HG03342 (cell line): ENCODE data around the gene DNAJC5.
"Not testable (repeated sequence)": the region's sequence is repeated elsewhere in the genome, so short reads cannot be mapped to it uniquely, and the experiment has no call there.

Source experiments
- ATAC-seq: cut with Tn5 transposase; IDR thresholded peaks from one replicate; pipeline ENCODE4 v1.9.1; 2021; ENCODE audit warnings: mild to moderate bottlenecking, moderate library complexity; ENCODE audit not compliant: unreplicated experiment

DNAJC5 gene

DNA sequence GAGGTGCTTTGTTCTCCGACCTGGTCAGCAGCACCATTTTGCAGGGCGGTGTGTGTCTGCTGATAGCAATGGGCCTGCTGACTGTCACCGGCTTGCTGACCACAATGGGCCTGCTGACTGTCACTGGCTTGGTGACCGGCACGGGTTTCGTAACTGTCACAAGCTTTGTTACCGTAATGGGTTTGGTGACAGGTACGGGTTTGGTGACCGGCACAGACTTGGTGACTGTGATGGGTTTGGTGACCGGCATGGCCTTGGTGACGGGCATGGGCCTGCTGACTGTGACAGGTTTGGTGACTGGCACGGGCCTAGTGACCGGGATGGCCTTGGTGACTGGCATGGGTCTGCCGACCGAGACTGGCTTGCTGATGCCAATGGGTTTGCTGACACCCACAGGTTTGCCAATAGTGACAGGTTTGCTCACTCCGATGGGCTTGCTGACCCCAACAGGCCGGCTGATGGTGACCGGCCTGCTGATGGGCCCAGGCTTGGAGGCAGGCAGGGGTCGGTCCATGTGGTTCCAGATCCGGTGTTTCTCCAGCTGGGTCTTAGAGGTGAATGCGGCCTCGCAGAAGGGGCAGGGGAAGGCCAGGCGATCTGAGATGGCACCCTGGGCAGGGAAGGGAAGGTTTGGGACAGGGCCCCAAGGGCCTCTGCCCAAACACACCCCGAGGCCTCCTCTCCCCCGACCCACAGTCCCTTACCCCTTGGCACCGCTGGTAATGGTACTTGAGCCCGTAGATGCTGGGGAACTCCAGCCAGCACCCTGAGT is 71.4 kb downstream of the DNAJC5 start:
- ATAC-seq, result no peak

DNA sequence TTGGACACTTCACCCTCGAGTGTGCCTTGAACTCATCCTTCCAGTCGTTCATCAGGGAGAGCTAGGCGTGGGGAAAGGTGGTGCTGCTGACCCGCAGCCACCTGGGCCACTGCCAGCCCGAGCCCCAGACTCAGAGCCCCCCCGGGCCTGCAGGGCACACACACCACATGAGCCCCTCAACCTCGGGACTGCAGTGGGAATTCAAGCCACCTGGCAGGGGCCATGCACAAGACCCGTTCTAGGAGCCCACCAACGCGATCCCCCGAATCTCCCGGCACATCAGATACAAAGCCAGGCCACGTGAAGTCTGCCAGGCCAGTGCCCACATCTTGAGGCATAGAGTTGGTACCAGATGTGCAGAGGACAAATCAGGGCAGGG is 72.0 kb downstream of the DNAJC5 start:
- no peak for ATAC-seq

DNA sequence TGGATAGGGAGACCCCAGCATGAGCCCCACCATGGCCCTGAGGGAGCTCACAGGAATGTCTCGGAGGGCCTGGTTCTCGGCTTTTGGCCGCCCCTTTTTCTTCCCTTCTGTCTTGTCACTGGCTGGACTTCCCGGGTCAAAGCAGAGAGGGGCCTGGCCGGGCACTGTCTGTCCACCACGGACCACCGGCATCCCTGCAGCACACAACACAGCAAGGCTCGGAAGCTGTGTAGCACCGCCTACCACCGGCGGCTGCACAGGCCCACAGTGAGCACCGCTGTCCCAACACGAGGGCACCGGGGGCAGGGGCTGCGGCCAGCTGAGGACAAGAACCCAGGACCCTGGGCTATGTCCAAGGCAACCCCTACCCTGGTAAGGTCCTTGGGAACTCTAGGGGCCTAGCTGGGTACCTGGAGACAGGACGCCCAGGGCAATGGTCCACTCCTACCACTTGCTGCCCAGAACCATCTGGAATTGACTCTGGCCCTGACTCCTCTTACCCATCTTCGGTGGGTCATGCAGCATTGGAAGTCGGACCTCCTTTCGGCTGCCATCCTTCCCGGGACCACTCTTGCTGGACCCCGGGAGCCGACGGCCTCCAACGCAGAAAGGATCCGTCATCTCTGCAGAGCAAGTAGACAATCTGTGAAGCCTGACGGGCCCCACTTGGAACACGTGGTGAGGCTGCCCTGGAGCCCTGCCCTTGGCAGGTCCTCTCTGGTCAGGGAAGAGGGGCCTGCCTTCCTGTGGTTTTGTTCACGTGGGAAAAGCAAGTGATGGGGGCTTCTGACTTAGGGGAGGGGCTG is 72.6 kb downstream of the DNAJC5 start:
- no peak for ATAC-seq

DNA sequence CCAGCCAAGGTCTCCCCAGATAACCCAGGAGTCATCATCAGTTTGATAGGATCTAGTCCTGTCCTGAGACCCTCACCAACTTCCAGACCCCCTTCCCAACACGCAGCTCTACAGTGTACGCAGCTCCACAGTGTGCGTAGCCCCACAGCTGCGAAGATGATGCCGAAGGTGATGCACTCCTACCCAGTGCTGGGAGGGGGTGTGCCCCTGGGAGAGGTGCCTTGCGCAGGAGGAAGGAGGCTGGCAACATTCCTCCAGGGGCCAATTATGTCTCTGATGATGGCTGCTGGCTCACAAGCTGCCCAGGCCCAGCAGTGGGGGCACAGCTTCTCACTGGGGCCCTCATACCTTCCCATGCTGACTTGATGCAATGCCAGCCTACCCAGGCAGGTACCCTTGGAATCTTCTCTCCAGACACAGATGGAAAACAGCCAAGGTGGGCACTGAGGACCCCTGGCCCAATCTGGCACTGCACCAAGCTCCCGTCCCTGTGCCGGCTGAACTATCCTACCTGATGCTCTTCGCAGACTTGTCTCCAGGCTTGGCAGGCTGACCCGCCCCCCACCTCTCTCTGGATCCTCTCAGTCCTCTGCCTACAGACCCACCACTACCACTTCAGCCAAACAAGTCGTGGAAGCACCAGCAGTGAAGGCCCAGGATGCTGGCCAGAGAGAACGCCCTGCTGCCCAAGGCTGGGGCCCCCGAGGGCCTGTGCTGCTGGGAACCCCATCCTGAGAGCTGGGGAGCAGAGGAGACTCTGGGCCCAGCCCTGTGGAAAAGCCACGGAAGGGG is 73.4 kb downstream of the DNAJC5 start:
- no peak for ATAC-seq

DNA sequence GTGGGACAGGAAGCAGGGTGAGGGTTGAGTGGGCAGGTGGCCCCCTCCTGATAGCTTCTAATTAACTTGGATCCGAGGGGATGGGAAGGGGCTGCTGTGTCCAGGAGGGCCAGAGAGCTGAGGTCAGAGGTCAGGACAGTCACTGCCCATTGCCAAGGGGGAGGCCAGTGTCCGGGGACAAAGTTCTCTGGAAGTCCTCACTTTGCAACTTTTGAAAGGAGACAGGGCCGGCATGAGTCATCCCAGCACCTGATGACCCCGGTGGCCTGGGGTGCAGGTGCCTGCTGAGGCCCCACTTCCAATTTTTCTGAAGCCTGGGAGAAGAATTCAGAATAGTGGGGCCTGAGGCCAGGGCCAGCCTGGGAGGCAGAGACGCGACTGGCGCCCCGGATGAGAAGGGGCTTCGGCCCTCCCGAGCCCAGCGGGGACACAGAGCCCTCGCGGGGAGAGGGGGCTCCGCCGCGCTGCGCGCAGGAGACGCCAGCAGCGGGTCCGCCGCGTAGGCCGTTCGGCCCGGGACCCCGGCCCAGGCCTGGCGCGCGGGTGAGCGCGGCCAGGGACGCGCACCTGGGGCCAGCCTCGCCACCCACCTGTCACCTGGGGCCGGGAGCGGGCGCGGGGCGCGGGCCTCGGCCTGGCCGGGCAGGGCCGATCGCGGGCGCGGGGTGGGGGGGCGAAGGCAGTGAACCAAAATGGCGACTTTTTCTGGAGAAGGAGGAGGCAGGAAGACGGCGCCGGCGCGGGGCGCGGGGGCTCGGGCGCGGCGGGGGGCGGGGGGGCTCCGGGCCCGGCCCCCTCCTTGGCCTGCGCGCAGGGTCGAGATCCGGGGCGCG is 74.2 kb downstream of the DNAJC5 start:
- ATAC-seq, result no peak

DNA sequence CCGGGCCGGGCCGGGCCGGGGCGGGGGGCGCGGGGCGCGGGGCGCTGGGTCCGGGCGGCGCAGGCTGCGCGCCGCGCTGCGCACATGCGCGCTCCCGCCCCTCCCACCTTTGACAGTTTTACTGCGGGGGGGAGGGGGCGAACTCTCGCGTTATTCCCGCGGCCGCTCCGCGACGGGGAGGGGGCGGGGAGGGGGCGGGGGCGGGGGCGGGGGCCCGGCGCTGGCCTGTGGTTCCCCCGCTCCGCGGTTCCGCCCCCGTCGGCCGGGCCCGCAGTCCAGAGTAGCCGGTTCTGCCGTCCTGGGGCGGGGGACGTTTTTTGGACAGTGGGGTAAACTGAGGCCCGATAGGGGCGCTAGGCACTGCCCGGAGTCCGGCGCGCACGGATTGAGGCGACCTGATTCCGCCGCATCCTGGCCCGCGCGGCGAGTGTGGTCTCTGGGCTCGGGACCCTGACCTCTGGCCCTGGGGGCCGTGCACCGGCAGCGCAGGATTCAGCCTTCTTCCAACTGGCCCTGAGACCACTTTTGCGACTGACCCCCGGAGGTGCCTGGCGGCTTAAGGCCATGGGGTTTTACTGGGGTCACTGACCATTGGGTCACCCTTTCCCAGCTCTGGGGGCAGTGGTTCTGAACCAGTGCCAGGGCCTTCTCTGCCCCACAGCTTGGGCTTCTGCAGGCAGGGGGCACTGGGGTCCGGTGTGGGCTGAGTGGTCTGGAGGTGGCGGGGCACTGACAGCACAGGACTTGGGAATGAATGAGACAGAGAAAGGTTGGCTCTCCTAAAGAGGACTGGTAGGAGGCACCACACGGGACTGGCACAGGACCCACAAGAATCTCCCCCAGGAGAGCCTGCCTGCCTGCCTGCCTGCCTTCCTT is 75.2 kb downstream of the DNAJC5 start, which contains the start of gene ZNF512B:
ZNF512B (minus strand) TSS at position 93 of the 876 bp plus-strand sequence. CDS start 1,980 bp downstream, outside the sequence.
- no peak for ATAC-seq

DNA sequence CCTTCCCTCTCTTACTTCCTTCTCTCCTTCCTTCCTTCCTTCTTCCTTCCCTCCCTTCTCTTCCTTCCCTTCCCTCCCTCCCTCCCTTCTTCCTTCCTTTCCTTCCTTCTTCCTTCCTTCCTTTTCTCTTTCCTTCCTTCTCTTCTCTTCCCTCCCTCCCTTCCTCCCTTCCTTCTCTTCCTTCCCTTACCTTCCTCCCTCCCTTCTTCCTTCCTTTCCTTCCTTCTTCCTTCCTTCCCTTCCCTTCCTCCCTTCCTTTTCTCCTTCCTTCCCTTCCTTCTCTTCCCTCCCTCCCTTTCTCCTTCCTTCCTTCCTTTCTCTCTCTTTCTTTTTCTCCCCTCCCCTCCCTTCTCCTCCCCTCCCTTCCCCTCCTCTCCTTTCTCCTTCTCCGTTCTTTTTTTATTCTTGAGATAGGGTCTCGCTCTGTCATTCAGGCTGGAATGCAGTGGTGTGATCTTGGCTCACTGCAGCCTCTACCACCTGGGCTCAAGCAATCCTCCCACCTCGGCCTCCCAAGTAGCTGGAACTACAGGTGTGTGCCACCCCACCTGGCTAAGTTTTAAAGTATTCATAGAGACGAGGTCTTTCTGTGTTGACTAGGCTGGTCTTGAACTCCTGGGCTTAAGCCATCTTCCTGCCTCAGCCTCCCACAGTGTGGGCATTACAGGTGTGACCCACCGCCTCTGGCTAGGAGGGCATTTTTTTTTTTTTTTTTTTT is 75.9 kb downstream of the DNAJC5 start:
- no peak for ATAC-seq

DNA sequence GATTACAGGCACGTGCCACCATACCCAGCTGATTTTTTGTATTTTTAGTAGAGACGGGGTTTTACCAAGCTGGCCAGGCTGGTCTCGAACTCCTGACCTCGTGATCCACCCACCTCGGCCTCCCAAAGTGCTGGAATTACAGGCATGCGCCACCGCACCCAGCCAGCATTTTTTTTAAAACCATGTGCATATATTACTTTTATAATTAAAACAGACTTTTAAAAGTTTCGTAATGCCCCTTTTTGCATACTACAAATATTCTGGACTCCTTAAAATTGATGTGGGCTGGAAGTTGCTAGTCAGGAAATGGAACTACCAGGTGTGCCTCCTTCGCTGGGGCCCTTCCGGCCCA is 77.0 kb downstream of the DNAJC5 start:
- ATAC-seq, result not testable (repeated sequence)

DNA sequence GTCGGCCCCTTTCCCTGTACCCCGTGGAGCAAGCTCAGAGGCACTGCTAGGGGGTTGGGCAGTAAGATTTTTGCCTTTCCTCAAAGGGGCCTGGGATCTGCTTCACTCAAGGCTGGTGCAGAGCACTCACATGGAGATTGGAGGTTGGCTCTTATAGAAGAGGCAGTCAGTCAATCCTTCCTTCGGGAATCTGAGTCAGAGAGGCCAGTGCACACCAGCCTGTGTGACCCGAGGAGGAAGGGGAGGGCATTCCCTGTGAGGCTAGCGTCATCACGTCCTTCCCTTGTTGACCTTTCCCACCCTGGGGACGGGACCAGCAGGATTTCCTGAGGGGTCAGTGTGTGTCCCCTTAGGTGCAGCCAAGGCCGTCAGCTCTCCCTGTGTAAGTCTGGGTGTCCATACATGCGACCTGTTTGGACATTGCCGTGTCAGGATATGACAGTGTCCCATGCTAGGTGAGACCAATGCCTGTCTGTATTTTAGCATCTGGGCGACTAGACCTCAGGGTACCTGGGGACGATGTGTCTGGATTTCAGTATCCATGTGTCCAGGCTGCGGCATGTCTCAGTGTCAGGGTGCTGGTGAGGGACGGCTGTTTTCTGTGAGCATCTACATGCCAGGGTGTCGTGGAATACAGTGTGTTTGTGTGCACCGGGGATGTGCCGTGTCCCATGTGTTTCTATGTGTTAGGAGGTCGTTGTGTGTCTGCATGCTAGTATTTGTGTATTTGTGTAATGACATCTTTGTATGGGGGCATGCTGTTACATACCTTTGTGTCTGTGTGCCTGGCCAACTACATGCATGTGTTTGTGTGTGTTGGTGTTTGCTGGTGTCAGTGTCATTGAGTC is 77.6 kb downstream of the DNAJC5 start:
- no peak for ATAC-seq

DNA sequence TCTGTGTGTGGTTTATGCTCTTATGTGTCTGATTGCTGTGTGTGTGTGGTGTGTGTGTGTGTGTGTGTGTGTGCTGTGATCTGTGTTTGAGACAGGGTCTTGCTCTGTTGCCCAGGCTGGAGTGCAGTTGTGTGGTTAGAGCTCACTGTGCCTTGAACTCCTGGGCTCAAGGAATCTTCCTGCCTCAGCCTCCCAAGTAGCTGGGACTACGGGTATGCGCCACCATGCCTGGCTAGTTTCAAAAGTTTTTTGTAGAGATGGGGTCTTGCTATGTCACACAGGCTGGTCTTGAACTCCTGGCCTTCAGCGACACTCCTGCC is 78.2 kb downstream of the DNAJC5 start:
- no peak for ATAC-seq

DNA sequence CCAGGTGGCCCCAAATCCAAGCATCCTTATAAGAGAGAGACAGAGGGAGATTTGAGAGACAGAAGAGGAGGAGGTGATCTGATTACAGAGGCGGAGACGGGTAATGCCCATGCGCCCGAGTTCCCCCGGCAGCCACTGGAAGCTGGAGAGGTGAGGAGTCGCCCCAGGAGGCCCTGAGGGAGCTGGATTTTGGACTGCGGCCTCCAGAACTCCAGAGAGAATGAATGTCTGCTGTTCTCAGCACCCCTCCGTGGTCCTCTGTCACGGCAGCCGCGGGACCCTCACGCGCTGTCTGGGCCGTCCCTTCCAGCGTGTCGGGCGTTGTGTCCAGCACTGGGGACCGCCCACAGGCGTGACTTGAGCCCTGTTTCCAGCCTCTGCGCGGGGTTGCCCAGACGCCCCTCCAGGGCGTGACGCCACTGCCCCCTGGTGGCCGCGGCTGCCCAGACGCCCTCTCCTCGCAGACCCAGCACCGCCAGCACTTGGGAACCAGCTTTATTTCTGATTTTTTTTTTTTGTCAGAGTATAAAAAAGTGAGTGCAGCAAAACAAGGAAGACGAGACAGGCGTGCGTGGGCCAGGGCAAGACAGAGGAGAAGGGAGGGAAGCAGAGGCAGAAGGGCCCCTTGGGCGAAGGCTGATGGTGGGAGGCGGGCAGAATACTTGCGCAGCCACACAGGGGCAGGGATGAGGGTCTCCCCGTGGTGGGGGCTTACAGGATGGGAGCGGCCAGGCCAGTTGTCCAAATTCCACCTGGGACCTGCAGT is 78.9 kb downstream of the DNAJC5 start:
- no peak for ATAC-seq

DNA sequence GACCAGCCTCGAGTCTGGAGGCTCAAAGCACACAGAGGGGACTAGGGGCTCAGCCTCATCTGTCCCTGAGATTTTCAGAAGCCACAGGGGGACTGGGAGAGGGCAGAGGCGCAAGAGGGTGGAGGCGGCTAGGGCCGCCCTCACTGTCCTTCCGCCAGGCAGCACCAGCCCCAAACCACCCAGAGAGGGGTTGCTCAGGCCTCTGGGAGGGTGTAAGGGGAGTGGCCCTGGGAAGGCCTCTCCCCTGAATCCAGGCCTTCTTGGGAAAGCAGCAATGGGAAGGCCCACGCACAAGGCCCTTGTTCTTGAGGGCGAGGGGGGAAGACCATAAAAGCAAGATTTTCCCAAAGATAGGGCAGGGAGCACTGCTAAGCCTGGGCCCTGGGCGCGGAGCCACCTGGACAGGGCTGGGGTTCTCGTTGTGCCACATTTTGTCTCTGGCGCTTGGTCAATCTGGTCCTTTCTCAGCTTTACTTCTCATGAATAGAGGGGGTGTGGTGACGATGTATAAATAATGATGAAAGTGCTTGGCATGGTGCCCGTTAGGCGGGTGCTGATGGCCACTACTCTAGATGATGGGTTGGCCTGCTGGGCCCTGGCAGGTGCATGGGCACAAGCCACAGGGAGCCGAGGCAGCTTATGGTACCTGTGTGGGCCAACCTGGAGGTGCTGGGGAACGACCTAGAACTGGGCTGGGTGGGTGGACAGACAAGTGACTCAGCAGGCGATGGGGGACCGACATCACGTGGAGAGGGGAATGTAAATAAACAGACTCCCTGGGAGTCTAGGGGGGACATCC is 79.7 kb downstream of the DNAJC5 start:
- ATAC-seq, result no peak

DNA sequence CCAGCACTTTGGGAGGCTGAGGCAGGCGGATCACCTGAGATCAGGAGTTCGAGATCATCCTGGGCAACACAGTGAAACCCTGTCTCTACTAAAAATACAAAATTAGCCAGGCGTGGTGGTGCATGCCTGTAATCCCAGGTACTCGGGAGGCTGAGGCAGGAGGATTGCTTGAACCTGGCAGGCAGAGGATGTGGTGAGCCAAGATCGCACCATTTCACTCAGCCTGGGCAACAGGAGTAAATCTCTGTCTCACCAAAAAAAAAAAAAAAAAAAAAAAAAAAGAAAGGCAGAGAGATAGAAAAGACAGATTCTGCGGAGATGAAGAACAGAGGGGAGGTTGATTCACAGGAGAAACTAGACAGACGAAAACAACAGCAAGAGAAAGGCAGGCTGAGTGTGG is 81.6 kb downstream of the DNAJC5 start:
- not testable (repeated sequence) for ATAC-seq

DNA sequence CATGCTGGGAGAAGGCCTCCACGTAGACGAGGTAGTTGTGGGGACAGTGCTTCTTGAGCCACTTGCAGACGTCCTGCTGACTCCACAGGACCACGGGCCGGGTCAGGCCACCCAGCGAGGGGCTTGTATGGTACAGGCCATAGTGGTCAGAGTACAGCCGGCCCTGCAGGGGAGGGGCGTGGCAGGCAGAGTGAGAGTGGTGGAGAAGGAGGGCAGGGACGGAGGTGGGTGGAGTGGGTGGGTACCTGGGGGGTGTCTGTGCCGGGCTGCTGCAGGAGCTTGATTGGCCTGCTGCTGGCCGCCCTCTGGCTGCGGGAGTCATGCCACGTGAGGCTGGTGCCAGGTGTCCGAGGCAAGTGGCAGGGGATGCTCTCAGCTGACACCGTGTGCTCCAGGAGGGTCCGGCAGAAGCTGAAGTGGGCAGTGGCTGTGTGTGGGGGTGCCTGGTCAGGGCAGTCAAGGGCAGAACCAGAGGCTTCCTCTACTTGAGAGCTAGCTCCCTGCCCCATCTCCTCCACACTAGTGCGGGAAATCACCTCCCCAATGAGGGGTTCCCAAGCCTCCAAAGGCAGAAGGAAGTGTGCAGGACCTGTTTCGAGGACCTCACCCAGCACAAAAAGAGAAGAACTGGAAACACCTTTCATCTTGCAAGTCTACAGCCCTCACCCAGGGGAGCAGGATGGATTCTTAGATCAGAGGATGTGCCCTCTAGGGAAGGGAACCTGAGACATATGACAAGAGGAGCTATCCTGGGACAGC is 82.2 kb downstream of the DNAJC5 start:
- no peak for ATAC-seq

DNA sequence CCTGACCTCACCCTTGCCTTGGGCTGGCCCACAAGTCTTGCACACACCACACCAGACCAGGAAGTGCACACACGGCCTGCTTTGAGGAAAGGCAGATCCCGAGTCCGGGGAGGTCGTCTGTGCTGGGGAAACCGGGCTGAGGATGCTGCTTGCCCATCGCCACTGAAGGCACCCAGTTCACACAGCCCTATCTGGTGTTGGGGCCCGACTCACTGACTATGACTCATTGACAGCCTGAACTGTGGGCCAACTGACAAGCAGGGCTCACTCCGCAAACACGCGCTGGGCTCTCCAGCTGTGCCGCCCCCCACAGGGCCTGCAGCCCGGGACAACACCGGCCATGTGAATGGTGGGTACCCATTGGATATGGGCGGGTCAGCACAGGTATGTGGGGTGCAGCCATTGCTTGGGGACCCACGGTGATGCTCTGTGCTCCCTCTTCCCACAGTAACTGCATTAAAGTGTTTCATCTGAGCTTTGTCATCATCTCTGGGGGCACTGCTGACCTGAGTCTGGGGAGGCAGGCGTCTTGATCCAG is 82.9 kb downstream of the DNAJC5 start:
- no peak for ATAC-seq
